Tibial nerve (tissue), 3 donors: ENCODE results near the gene ABCB11.

Experiments used
- POLR2A ChIP-seq, 2 donors: fragments of 450-650 bp; IDR thresholded peaks; one replicate each; pipeline ENCODE4 v1.6.1; 2017; ENCODE audit warnings: antibody characterized with exemption in 2 of 2, mild to moderate bottlenecking in 2 of 2, moderate library complexity in 2 of 2
- TF ChIP-seq, protein P1 (sequence below), 5 experiments: fragments of 200-600 bp in 3 of 5; fragments of 450-650 bp in 2 of 5; sonication (generic) in 3 of 5; IDR thresholded peaks; one replicate each; pipeline ENCODE4 v1.5.1; 2016 to 2019; ENCODE audit warnings: antibody characterized with exemption in 5 of 5, mild to moderate bottlenecking in 3 of 5, moderate library complexity in 2 of 5

DNA sequence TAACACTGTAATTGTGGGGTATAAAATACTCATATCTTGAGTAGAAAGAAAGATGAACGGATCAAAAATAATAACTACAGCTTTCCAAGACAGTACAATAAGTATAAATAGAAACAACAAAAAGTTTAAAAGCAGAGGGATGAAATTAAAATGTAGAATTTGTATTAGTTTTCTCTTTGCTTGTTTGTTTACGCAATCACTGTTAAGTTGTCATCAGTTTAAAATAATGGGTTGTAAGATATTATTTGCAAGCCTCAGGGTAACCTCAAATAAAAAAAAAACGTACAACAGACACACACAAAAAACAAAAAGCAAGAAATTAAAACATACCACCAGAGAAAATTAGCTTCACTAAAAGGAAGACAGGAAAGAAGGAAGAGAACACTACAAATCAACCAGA, 18.0 kb upstream of the ABCB11 start:
- TF ChIP-seq, protein P1, sequence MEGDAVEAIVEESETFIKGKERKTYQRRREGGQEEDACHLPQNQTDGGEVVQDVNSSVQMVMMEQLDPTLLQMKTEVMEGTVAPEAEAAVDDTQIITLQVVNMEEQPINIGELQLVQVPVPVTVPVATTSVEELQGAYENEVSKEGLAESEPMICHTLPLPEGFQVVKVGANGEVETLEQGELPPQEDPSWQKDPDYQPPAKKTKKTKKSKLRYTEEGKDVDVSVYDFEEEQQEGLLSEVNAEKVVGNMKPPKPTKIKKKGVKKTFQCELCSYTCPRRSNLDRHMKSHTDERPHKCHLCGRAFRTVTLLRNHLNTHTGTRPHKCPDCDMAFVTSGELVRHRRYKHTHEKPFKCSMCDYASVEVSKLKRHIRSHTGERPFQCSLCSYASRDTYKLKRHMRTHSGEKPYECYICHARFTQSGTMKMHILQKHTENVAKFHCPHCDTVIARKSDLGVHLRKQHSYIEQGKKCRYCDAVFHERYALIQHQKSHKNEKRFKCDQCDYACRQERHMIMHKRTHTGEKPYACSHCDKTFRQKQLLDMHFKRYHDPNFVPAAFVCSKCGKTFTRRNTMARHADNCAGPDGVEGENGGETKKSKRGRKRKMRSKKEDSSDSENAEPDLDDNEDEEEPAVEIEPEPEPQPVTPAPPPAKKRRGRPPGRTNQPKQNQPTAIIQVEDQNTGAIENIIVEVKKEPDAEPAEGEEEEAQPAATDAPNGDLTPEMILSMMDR (IDR thresholded peaks at IDR 0.05), result no peak
- no peak for TF ChIP-seq POLR2A (IDR thresholded peaks at IDR 0.05)
